Fibroblast of mammary gland (primary cell): Measurements from ENCODE around the gene ACSL4.
A peak's percentile ranks its signal among the peaks of the same experiment; 100 is the strongest.

Source experiments
- DNase-seq: peaks from one replicate; pipeline ENCODE4 v3.0.0-alpha.2; 2010; ENCODE audit warnings: low read depth
- H3K4me3 ChIP-seq: 2 replicates; pipeline ENCODE4 v1.5.1; 2011; ENCODE audit warnings: low read depth, mild to moderate bottlenecking, low read length, moderate library complexity; ENCODE audit not compliant: control insufficient read depth
- CTCF ChIP-seq: conservative IDR thresholded peaks from 2 replicates; pipeline ENCODE4 v1.5.1; 2011; ENCODE audit warnings: low read depth, low read length, inconsistent platforms; ENCODE audit not compliant: control insufficient read depth, insufficient read depth

Gene ACSL4

GRCh38 chrX:109622270-109622669 is 110.8 kb downstream of the ACSL4 start:
- H3K4me3 ChIP-seq: no peak overlapping the region
- DNase-seq: no peak
- no peak for TF ChIP-seq CTCF

DNA sequence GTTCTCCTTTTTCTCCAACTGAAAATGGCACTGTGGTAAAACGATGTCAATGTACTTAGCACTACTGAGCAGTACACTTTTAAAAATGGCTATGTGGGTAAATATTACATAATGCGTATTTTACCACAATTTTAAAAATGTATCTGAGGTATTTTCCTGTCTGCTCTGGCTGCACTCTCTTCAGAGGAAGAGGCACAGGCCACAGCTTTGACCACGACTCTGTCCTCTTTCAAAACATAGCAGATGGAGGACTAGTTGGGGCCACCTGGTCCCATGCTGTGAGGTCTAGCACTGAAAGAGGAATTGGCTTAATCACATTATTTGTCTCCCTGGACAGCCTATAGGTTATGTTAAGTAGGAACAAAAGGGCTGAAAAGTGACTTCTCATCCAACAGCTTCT is 113.3 kb downstream of the ACSL4 start:
- DNase-seq: no peak
- no peak for TF ChIP-seq CTCF
- H3K4me3 ChIP-seq: no peak overlapping the region

GRCh38 chrX:109614951-109615350 is 118.1 kb downstream of the ACSL4 start:
- no peak for TF ChIP-seq CTCF
- H3K4me3 ChIP-seq: no peak overlapping the region
- DNase-seq: no peak

DNA sequence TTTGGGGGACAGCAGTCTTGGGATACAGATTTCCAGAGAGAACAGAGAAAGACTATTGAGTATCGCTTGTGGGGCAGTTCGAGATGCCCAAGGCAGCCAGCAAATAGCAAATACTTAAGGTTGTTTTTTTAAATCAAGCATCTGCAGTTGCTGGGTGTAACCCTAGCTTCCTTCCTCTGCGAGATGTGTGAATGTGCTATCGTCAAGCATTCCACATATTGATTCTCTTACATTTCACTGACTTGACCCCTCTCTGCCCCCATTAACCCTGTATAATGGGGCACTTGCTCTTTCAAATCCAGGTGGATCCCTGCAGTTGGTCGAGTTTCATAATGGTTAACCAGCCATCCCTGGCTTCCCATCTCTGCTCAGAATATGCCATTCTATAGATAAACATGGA is 131.6 kb downstream of the ACSL4 start:
- no peak for DNase-seq
- TF ChIP-seq CTCF: no peak
- no peak overlapping the region for H3K4me3 ChIP-seq

GRCh38 chrX:109600237-109600651 is 132.8 kb downstream of the ACSL4 start:
- no peak overlapping the region for H3K4me3 ChIP-seq
- no peak for TF ChIP-seq CTCF
- peak; percentile 11 for DNase-seq

- no peak overlapping the region for H3K4me3 ChIP-seq
- no peak for TF ChIP-seq CTCF
- no peak for DNase-seq
Measured at GRCh38 chrX:109596015-109596414, 137.0 kb downstream of the ACSL4 start.
